HepG2 (cell line): Measurements from ENCODE around the gene GSK3A. TPM values are rescaled to one million over a fixed set of nuclear protein-coding genes. Genes with fewer than 3 reads are reported as not detected.

Source experiments
- ARHGAP35 ChIP-seq: sonication (generic); formaldehyde crosslinking; IDR thresholded peaks from 2 replicates; pipeline ENCODE4 v1.9.0; 2022; ENCODE audit warnings: mild to moderate bottlenecking, inconsistent platforms, moderate library complexity, missing genetic modification reagents, borderline replicate concordance
- ARNTL ChIP-seq: sonication (generic); formaldehyde crosslinking; IDR thresholded peaks from 2 replicates; pipeline ENCODE4 v1.4.0; 2020; ENCODE audit warnings: mild to moderate bottlenecking, missing genetic modification reagents
- FLYWCH1 ChIP-seq: sonication (generic); formaldehyde crosslinking; IDR thresholded peaks from 2 replicates; pipeline ENCODE4 v1.8.1; 2023; ENCODE audit warnings: mild to moderate bottlenecking, missing genetic modification reagents
- JUN ChIP-seq: sonication (generic); formaldehyde crosslinking; IDR thresholded peaks from 2 replicates; pipeline ENCODE4 v1.4.0; 2020; ENCODE audit warnings: mild to moderate bottlenecking, missing genetic modification reagents
- MTF1 ChIP-seq: sonication (generic); formaldehyde crosslinking; IDR thresholded peaks from 2 replicates; pipeline ENCODE4 v1.5.0; 2020; ENCODE audit warnings: missing genetic modification reagents
- SALL2 ChIP-seq: sonication (generic); formaldehyde crosslinking; IDR thresholded peaks from 2 replicates; pipeline ENCODE4 v1.8.1; 2023; ENCODE audit warnings: mild to moderate bottlenecking, missing genetic modification reagents, inconsistent platforms
- SMARCE1 ChIP-seq: fragments of 450-650 bp; IDR thresholded peaks from 2 replicates; pipeline ENCODE4 v1.6.1; 2017; ENCODE audit warnings: borderline replicate concordance
- SMYD3 ChIP-seq: sonication (generic); formaldehyde crosslinking; IDR thresholded peaks from 2 replicates; pipeline ENCODE4 v1.8.1; 2023; ENCODE audit warnings: mild to moderate bottlenecking, missing genetic modification reagents
- STAT6 ChIP-seq: sonication (generic); formaldehyde crosslinking; IDR thresholded peaks from 2 replicates; pipeline ENCODE4 v1.4.0; 2020; ENCODE audit warnings: missing genetic modification reagents, mild to moderate bottlenecking, borderline replicate concordance
- TARDBP ChIP-seq: sonication (generic); formaldehyde crosslinking; IDR thresholded peaks from 2 replicates; pipeline ENCODE4 v1.8.0; 2022; ENCODE audit warnings: mild to moderate bottlenecking, missing genetic modification reagents
- USF2 ChIP-seq, 2 experiments: sonication (generic) in 1 of 2; formaldehyde crosslinking in 1 of 2; IDR thresholded peaks; 2 replicates each; pipeline versions ENCODE4 v1.5.1 to v1.6.1; 2011 to 2020; ENCODE audit warnings: borderline replicate concordance in 1 of 2, low read depth in 1 of 2, low read length in 1 of 2, mild to moderate bottlenecking in 1 of 2, missing genetic modification reagents in 1 of 2, moderate library complexity in 1 of 2
- YEATS2 ChIP-seq: sonication (generic); formaldehyde crosslinking; IDR thresholded peaks from 2 replicates; pipeline ENCODE4 v1.4.0; 2020; ENCODE audit warnings: missing genetic modification reagents, borderline replicate concordance
- ZMYM3 ChIP-seq: sonication (generic); formaldehyde crosslinking; IDR thresholded peaks from 2 replicates; pipeline ENCODE4 v1.5.1; 2020; ENCODE audit warnings: mild to moderate bottlenecking, missing genetic modification reagents
- ZNF30 ChIP-seq: sonication (generic); formaldehyde crosslinking; IDR thresholded peaks from 2 replicates; pipeline ENCODE4 v1.5.0; 2020; ENCODE audit warnings: mild to moderate bottlenecking, missing genetic modification reagents
- ZNF674 ChIP-seq: sonication (generic); formaldehyde crosslinking; IDR thresholded peaks from 2 replicates; pipeline ENCODE4 v1.5.0; 2020; ENCODE audit warnings: low read depth, mild to moderate bottlenecking, missing genetic modification reagents
- ZNF740 ChIP-seq: sonication (generic); formaldehyde crosslinking; IDR thresholded peaks from 2 replicates; pipeline ENCODE4 v1.4.0; 2020; ENCODE audit warnings: missing genetic modification reagents
- polyA plus RNA-seq, 8 experiments: library from polyadenylated mRNA; depleted of rRNA in 3 of 8; stranded (reverse) in 7 of 8; unstranded in 1 of 8; fragments of >200 nt; fragmentation: Illumina TruSeq in 4 of 8; extraction: Trizol in 4 of 8; gene quantifications; 2 replicates each; pipeline versions ENCODE4 v1.2.1 to v1.2.3, GENCODE V29; 2011 to 2016; ENCODE audit warnings: low read depth in 4 of 8, missing spikeins in 1 of 8, mixed read lengths in 1 of 8; ENCODE audit not compliant: insufficient read depth in 1 of 8
- total RNA-seq, 5 experiments: library from RNA; depleted of rRNA; stranded (reverse); fragments of >200 nt; fragmentation: Illumina TruSeq; extraction: Trizol; gene quantifications; 2 replicates each; pipeline ENCODE4 v1.2.3, GENCODE V29; 2016; ENCODE audit warnings: low read depth in 1 of 5
- TF ChIP-seq, protein P1 (sequence below): sonication (generic); formaldehyde crosslinking; IDR thresholded peaks from 2 replicates; pipeline ENCODE4 v1.4.0; 2020; ENCODE audit warnings: missing genetic modification reagents, borderline replicate concordance

Gene GSK3A
- total and polyA plus RNA-seq, 2 of the 13 experiments (the other 11 are each of a cell fraction or from before 2014, with no cell fraction given), result 16.9 to 52.5 TPM

DNA sequence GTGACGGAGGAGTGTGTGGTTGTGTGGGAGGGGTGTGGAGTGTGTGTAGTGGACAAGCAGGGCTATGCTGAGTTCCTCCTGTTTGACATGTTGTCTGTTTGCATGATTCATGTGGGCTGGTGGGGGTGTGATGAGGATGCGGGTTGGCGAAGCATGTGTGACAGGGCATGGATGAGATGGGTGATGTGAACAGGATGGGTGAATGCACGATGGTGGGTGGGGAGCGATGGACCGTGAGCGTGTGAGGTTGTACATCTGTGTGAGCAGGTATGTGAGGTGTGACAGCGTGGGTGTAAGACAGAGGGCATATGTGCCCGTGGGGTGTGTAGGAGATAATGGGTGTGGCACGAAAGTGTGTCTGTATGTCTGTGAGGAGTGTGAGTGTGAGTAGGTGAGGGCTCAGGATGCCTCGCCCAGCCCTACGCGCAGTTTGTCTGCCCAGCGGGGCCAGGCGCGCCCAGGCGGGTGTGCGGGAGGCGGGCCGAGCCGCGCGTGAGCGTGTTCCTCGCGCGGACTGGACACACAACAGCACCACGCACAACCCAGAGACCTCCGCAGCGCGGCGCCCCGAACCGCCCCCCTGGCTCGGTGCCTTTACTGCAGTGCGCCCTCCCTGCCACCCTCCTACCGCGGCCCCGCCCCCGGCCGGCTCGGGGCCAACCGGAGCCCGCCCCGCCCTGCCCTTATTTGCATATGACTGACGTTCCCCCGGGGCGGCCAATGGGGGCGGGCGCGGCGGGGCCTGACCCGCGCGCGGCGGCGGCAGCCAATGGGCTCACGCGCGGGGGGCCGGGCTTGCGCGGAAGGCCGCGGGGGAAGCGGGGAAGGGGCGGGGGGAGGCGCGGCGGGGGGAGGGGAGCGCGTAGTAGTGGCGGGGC lies 41.0 kb upstream of the GSK3A start (continued):
- TF ChIP-seq JUN (CRISPR knock-in tag) (no peak), STAT6 (no peak), ZNF740 (CRISPR knock-in tag) (no peak), SMARCE1 (no peak), ZNF674 (CRISPR knock-in tag) (no peak), ARHGAP35 (CRISPR knock-in tag) (no peak), ZNF30 (CRISPR knock-in tag) (no peak), SALL2 (CRISPR knock-in tag) (no peak), USF2 (IDR thresholded peaks at IDR 0.05; ENCODE audit: low read depth, low read length) (no peak), USF2 (CRISPR knock-in tag; IDR thresholded peaks at IDR 0.05; ENCODE audit: borderline replicate concordance) (no peak), ZMYM3 (CRISPR knock-in tag) (no peak), YEATS2 (no peak), FLYWCH1 (no peak), ARNTL (CRISPR knock-in tag) (no peak), SMYD3 (CRISPR knock-in tag) (no peak), TARDBP (CRISPR knock-in tag) (peak; percentile 17; the same call in 1 of the 2 replicates), MTF1 (CRISPR knock-in tag) (no peak)
- TF ChIP-seq, protein P1, sequence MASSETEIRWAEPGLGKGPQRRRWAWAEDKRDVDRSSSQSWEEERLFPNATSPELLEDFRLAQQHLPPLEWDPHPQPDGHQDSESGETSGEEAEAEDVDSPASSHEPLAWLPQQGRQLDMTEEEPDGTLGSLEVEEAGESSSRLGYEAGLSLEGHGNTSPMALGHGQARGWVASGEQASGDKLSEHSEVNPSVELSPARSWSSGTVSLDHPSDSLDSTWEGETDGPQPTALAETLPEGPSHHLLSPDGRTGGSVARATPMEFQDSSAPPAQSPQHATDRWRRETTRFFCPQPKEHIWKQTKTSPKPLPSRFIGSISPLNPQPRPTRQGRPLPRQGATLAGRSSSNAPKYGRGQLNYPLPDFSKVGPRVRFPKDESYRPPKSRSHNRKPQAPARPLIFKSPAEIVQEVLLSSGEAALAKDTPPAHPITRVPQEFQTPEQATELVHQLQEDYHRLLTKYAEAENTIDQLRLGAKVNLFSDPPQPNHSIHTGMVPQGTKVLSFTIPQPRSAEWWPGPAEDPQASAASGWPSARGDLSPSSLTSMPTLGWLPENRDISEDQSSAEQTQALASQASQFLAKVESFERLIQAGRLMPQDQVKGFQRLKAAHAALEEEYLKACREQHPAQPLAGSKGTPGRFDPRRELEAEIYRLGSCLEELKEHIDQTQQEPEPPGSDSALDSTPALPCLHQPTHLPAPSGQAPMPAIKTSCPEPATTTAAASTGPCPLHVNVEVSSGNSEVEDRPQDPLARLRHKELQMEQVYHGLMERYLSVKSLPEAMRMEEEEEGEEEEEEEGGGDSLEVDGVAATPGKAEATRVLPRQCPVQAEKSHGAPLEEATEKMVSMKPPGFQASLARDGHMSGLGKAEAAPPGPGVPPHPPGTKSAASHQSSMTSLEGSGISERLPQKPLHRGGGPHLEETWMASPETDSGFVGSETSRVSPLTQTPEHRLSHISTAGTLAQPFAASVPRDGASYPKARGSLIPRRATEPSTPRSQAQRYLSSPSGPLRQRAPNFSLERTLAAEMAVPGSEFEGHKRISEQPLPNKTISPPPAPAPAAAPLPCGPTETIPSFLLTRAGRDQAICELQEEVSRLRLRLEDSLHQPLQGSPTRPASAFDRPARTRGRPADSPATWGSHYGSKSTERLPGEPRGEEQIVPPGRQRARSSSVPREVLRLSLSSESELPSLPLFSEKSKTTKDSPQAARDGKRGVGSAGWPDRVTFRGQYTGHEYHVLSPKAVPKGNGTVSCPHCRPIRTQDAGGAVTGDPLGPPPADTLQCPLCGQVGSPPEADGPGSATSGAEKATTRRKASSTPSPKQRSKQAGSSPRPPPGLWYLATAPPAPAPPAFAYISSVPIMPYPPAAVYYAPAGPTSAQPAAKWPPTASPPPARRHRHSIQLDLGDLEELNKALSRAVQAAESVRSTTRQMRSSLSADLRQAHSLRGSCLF (CRISPR knock-in tag), result no peak
